PFSK-1 (cell line): ENCODE measurements around the gene ZNF581.

ENCODE experiments used
- FOXP2 ChIP-seq: optimal IDR thresholded peaks from 2 replicates; pipeline ENCODE3; 2011; ENCODE audit warnings: borderline replicate concordance, control low read depth, inconsistent platforms; ENCODE audit not compliant: insufficient read depth; ENCODE audit errors: extremely low read length, extremely low read depth
- POLR2AphosphoS5 ChIP-seq: IDR thresholded peaks from 2 replicates; pipeline ENCODE4 v1.6.1; 2012; ENCODE audit warnings: low read depth, mild to moderate bottlenecking, control low read depth, low read length, moderate library complexity
- SIN3A ChIP-seq: IDR thresholded peaks from 2 replicates; pipeline ENCODE4 v1.6.1; 2012; ENCODE audit warnings: mild to moderate bottlenecking, low read length, moderate library complexity, borderline replicate concordance; ENCODE audit not compliant: insufficient read depth
- TAF1 ChIP-seq: IDR thresholded peaks from 2 replicates; pipeline ENCODE4 v1.6.1; 2012; ENCODE audit warnings: low read length, control low read depth, borderline replicate concordance; ENCODE audit not compliant: insufficient read depth
- TF ChIP-seq, protein P1 (sequence below), 2 experiments: IDR thresholded peaks; 2 replicates each; pipeline versions ENCODE4 v1.6.1 to v1.8.0; 2011 to 2012; ENCODE audit warnings: low read depth in 2 of 2, low read length in 2 of 2, control low read depth in 1 of 2, inconsistent platforms in 1 of 2, mild to moderate bottlenecking in 1 of 2, moderate library complexity in 1 of 2; ENCODE audit not compliant: insufficient read depth in 1 of 2

The ZNF581 gene

DNA sequence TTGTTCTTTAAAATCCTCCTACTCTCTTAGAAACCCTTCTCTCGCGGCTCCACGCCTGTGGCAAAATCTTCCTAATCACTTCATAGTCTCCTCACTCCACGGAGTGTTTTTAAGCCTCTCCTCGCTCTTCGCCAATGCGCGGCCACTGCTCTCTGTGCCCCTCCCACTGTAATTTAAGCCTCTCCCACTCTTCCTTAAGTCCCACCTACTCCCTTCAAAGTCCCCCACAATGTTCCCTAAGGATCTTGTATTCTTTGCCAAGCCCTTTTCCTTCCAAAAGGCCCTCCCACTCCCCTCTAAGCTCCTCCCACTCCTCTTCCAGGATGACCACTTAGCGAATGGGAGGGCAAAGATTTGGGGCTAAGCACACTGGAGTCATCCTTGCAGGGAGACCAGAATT, 45.4 kb upstream of the ZNF581 start:
- TF ChIP-seq FOXP2 (no peak), POLR2AphosphoS5 (no peak), SIN3A (no peak), TAF1 (no peak)
- TF ChIP-seq, protein P1, sequence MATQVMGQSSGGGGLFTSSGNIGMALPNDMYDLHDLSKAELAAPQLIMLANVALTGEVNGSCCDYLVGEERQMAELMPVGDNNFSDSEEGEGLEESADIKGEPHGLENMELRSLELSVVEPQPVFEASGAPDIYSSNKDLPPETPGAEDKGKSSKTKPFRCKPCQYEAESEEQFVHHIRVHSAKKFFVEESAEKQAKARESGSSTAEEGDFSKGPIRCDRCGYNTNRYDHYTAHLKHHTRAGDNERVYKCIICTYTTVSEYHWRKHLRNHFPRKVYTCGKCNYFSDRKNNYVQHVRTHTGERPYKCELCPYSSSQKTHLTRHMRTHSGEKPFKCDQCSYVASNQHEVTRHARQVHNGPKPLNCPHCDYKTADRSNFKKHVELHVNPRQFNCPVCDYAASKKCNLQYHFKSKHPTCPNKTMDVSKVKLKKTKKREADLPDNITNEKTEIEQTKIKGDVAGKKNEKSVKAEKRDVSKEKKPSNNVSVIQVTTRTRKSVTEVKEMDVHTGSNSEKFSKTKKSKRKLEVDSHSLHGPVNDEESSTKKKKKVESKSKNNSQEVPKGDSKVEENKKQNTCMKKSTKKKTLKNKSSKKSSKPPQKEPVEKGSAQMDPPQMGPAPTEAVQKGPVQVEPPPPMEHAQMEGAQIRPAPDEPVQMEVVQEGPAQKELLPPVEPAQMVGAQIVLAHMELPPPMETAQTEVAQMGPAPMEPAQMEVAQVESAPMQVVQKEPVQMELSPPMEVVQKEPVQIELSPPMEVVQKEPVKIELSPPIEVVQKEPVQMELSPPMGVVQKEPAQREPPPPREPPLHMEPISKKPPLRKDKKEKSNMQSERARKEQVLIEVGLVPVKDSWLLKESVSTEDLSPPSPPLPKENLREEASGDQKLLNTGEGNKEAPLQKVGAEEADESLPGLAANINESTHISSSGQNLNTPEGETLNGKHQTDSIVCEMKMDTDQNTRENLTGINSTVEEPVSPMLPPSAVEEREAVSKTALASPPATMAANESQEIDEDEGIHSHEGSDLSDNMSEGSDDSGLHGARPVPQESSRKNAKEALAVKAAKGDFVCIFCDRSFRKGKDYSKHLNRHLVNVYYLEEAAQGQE (IDR thresholded peaks at IDR 0.05; ENCODE audit: insufficient read depth in 1 of 2, low read depth in 2 of 2, low read length in 2 of 2): no peak

DNA sequence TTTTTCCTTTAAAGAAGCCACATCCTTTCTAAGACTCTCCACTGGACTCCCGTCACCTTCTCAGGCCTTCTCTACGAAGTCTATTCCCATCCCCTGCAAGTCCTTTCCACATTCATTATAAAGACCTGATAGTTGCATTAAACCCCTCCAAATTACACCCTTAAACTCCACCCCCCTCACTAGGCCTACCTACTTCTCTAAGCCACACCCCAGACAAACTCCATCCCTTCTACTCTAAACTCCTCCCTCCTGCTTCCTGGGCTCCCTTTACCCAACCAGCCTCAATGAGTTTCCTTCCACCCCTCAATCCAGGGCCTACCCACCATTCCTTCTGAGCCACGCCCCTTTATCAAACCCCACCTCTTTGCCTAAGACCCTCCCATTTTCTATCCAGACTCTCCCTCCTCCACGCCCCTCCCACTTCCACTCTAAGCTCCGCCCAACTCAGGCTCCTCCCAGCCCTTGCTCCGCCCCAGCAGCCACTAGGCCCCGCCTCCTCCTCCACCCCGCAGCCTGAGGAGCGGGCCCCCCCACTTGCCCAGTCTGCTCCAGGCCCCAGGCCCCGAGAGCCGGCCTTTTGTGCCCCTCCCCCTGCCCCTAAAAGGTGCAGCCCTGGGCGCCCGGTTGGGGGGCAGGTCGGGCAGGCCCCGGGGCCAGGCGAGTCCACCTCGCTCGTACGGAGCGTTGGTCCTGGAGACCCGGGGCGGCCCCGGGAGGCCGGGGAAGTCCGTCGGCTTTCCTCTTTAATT, 44.6 kb upstream of the ZNF581 start:
- peak; percentile 81; the same call in 1 of the 2 replicates for TF ChIP-seq POLR2AphosphoS5
- TF ChIP-seq FOXP2: no peak

DNA sequence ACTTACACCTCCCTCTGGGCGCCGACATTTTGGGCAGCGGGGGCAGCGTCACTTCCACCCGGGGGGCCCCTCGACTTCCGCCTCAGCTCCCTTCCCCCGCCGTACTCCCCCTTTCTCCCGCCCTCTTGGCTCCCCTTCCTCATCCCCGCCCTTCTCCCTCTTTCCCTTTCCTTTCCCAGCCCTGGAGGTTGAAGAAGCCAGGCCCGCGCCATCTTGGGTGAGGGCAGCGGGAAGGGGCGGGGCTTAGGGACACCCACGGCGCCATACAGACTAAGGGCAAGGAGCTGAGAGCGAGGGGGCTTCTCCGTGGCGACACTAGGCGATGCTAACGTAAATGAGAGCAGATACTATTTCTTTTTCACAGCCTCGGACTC, 44.0 kb upstream of the ZNF581 start, which contains the start of gene FIZ1:
FIZ1 (minus strand) TSS at position 50 of the 374 bp plus-strand sequence. CDS start 1,652 bp downstream, outside the sequence.
- TF ChIP-seq POLR2AphosphoS5 (peak; percentile 53), SIN3A (0 out of 2 replicates have a peak, but pooled peaks have one; percentile 13), TAF1 (no peak), FOXP2 (peak; percentile 31)

DNA sequence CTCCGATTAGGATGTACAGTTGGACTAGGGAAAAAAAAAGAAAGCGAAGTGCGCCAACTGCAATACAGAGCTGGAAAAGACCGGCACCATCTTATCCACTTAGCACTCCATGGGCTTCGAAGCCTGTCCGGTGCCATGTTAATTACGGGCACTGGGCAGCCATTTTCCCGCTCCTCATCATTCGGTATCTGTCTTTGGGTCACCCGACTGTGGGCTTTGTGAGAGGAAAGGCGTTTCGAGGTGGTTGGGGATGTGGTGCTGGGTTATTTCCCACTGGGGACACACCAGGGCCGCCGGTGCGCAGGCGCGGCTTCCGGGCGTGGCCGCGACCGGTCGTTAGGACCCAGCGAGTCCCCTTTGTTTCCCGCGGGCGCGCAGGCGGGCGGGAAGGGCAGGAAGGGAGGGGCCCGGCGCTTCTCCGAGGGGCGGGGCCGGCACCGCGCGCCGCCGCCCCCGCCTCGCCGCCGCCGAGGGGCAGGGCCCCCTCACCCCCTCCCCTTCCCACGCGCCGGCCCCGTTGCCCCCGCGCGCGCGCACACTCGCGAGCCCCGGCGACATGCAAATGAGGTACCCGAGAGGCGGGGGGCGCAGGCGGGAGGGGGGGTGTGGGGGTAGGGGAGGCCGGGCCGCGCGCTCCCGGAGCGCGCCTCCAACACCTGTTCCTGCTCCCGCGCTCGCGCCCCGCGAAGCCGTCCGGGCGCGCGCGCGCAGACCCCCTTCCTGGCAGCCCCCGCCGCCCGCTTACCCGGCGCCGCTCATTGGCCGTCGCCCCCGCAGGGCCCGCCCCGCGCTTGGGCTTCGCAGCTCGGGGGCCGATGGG, 43.4 kb upstream of the ZNF581 start, which contains the start of gene ZNF524:
ZNF524 (plus strand) TSS at position 447 of the 820 bp plus-strand sequence. CDS start 1,825 bp downstream, outside the sequence.
- TF ChIP-seq TAF1 (no peak), FOXP2 (peak; percentile 84)

DNA sequence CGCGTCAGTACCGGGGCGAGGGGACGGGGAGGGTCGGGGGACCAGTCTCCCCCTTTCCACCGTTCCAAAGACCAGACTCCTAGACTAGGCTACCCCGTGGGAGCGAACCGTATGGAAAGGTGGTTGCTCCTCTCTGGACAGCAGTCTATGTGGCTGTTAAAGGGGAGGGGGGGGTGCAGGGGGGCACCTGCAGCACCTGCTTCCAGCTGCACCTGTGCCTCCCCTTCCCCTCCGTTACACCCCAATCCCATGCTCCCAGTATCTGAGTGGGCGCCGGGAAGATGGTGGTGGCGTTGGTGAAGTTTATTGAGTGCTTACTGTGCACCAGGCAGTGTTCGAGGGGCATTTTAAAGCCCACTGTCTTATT, 42.8 kb upstream of the ZNF581 start:
- TF ChIP-seq, protein P1 (IDR thresholded peaks at IDR 0.05; ENCODE audit: insufficient read depth in 1 of 2, low read depth in 2 of 2, low read length in 2 of 2): no peak
- TF ChIP-seq POLR2AphosphoS5: peak; percentile 26; the same call in 1 of the 2 replicates

DNA sequence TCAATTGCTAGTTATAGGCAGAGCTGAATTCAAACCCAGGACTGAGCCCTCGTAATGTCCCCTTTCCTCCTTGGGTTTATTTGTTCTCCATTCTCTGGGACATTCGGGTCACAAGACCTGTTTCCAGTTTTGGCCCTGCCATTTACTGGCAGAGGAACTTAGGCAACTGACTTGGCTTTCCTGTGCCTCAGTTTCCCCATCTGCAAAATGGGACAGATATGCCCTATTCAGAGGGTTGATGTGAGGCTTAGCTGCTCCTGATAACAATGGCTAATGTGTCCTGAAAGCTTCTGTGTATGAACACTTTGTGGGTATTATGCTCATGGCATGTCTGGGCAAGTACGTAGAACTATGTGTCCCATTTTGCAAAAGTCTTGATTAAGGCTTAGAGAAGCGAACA, 42.4 kb upstream of the ZNF581 start:
- TF ChIP-seq POLR2AphosphoS5: no peak
- TF ChIP-seq FOXP2: no peak

DNA sequence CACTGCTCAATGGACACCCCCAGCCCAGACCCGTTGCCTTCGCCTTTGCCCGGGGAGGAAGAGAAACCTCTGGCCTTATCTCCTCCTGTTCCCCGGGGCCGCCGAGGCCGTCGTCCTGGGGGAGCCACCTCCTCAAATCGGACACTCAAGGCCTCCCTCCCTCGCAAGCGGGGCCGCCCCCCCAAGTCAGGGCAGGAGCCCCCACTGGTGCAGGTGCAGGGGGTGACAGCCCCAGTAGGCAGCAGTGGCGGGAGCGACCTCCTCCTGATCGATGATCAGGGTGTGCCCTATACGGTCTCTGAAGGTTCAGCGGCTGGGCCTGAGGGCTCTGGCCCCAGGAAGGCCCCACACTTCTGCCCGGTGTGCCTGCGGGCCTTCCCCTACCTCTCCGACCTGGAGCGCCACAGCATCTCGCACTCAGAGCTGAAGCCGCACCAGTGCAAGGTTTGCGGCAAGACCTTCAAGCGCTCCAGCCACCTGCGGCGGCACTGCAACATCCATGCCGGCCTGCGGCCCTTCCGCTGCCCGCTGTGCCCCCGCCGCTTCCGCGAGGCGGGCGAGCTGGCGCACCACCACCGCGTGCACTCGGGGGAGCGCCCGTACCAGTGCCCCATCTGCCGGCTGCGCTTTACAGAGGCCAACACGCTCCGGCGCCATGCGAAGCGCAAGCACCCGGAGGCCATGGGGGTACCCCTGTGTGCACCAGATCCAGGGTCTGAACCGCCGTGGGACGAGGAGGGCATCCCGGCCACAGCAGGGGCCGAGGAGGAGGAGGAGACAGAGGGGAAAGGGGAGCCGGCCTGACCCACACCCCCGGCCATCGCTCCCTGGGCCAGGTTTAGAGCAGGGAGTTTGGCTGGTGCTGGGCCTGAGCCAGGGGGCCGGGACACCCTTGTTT, 41.1 kb upstream of the ZNF581 start:
- no peak for TF ChIP-seq FOXP2
- TF ChIP-seq SIN3A: no peak
- TF ChIP-seq POLR2AphosphoS5: no peak
- no peak for TF ChIP-seq TAF1
- TF ChIP-seq, protein P1 (IDR thresholded peaks at IDR 0.05; ENCODE audit: insufficient read depth in 1 of 2, low read depth in 2 of 2, low read length in 2 of 2): no peak
